GM04504 (cell line): Measurements from ENCODE around the gene RRAD.

Experiments used
- DNase-seq: peaks from one replicate; pipeline ENCODE4 v3.0.0-alpha.2; 2012; ENCODE audit warnings: low read depth

The RRAD gene

GRCh38 chr16:66916518-66916917 is 8.8 kb downstream of the RRAD start:
- DNase-seq, result no peak

GRCh38 chr16:66915041-66915440 is 10.3 kb downstream of the RRAD start:
- no peak for DNase-seq

- no peak for DNase-seq
Observed at GRCh38 chr16:66914541-66914940, 10.8 kb downstream of the RRAD start.

- DNase-seq, result no peak
Observed at GRCh38 chr16:66913711-66914110, 11.6 kb downstream of the RRAD start.

- DNase-seq, result no peak
Observed at GRCh38 chr16:66913081-66913480, 12.3 kb downstream of the RRAD start.

GRCh38 chr16:66911801-66912200 is 13.5 kb downstream of the RRAD start:
- DNase-seq, result no peak

GRCh38 chr16:66911112-66911511 is 14.2 kb downstream of the RRAD start:
- DNase-seq, result no peak

- DNase-seq, result no peak
Observed at GRCh38 chr16:66910175-66910940, 15.0 kb downstream of the RRAD start.

GRCh38 chr16:66908762-66909559 is 16.4 kb downstream of the RRAD start:
- DNase-seq, result no peak

- no peak for DNase-seq
Observed at GRCh38 chr16:66908116-66908515, 17.2 kb downstream of the RRAD start.

GRCh38 chr16:66906916-66907836 is 18.2 kb downstream of the RRAD start:
- DNase-seq, result no peak

GRCh38 chr16:66905633-66906539 is 19.4 kb downstream of the RRAD start:
- DNase-seq, result no peak

- DNase-seq, result no peak
Observed at GRCh38 chr16:66904846-66905632, 20.3 kb downstream of the RRAD start.

GRCh38 chr16:66904428-66904845 is 20.9 kb downstream of the RRAD start:
- no peak for DNase-seq

- DNase-seq, result no peak
Observed at GRCh38 chr16:66903544-66904427, 21.5 kb downstream of the RRAD start.

- no peak for DNase-seq
Observed at GRCh38 chr16:66902648-66903543, 22.4 kb downstream of the RRAD start.

- no peak for DNase-seq
Observed at GRCh38 chr16:66901626-66902025, 23.7 kb downstream of the RRAD start.

- DNase-seq, result no peak
Observed at GRCh38 chr16:66900721-66901441, 24.5 kb downstream of the RRAD start.
